WTC11 (cell line): ENCODE results near the gene ORM1. TPM values are rescaled to one million over a fixed set of nuclear protein-coding genes. Genes with fewer than 3 reads are reported as not detected.

ENCODE experiments used
- ATAC-seq: fragments of 200-7000 bp; cut with Tn5 transposase; 2 replicates; pipeline ENCODE4 v1.10.0; 2021; ENCODE audit warnings: mild to moderate bottlenecking, moderate library complexity
- CTCF ChIA-PET: fragments of 300-600 bp; sonication (Branson Sonifier 250); formaldehyde crosslinking; loops from one replicate; lab custom pipeline; 2021; ENCODE audit warnings: antibody characterized with exemption; lab: Charles Lee
- POLR2A ChIA-PET: fragments of 350-600 bp; sonication (Branson Sonifier 250); formaldehyde crosslinking; loops from one replicate; lab custom pipeline; 2021; ENCODE audit warnings: antibody characterized with exemption; lab: Charles Lee
- DNase-seq: peaks from one replicate; pipeline ENCODE4 v3.0.0; 2021; ENCODE audit warnings: low spot score
- H3K27ac Mint-ChIP-seq: 2 replicates; pipeline ENCODE4 v1.8.0; 2021; ENCODE audit warnings: mixed read lengths
- H3K27me3 Mint-ChIP-seq: 2 replicates; pipeline ENCODE4 v1.8.0; 2021; ENCODE audit warnings: low read depth, mild to moderate bottlenecking, moderate library complexity, mixed read lengths
- H3K36me3 Mint-ChIP-seq: 2 replicates; pipeline ENCODE4 v1.8.0; 2021; ENCODE audit warnings: mixed read lengths
- H3K4me1 Mint-ChIP-seq: 2 replicates; pipeline ENCODE4 v1.8.0; 2022; ENCODE audit warnings: mixed read lengths
- H3K4me3 Mint-ChIP-seq: 2 replicates; pipeline ENCODE4 v1.8.0; 2021; ENCODE audit warnings: mild to moderate bottlenecking, moderate library complexity, mixed read lengths
- H3K9me3 Mint-ChIP-seq: 2 replicates; pipeline ENCODE4 v1.8.0; 2021; ENCODE audit warnings: mixed read lengths
- CREM ChIP-seq: sonication (generic); formaldehyde crosslinking; IDR thresholded peaks from 2 replicates; pipeline ENCODE4 v1.8.1; 2022; ENCODE audit warnings: mild to moderate bottlenecking, missing genetic modification reagents, moderate library complexity
- GABPB1 ChIP-seq: sonication (generic); formaldehyde crosslinking; IDR thresholded peaks from 2 replicates; pipeline ENCODE4 v1.8.1; 2023; ENCODE audit warnings: mild to moderate bottlenecking, missing genetic modification reagents
- JUN ChIP-seq: sonication (generic); formaldehyde crosslinking; IDR thresholded peaks from 2 replicates; pipeline ENCODE4 v1.8.0; 2023; ENCODE audit warnings: mild to moderate bottlenecking, missing genetic modification reagents
- MXD4 ChIP-seq: fragments of 250-450 bp; sonication (Bioruptor Pico); IDR thresholded peaks from 2 replicates; pipeline ENCODE4 v1.8.0; 2021; ENCODE audit warnings: mild to moderate bottlenecking, moderate library complexity, borderline replicate concordance
- PRRX2 ChIP-seq: fragments of 250-450 bp; sonication (Bioruptor Pico); IDR thresholded peaks from 2 replicates; pipeline ENCODE4 v1.8.0; 2021; ENCODE audit warnings: mild to moderate bottlenecking
- RORB ChIP-seq: fragments of 250-450 bp; sonication (Bioruptor Pico); IDR thresholded peaks from 2 replicates; pipeline ENCODE4 v1.9.0; 2021; ENCODE audit warnings: mild to moderate bottlenecking
- TCF7 ChIP-seq: sonication (generic); formaldehyde crosslinking; IDR thresholded peaks from 2 replicates; pipeline ENCODE4 v1.8.0; 2022; ENCODE audit warnings: mild to moderate bottlenecking, low read depth, missing genetic modification reagents, moderate library complexity
- TP53 ChIP-seq: sonication (generic); formaldehyde crosslinking; IDR thresholded peaks from 2 replicates; pipeline ENCODE4 v1.8.1; 2023; ENCODE audit warnings: mild to moderate bottlenecking, missing genetic modification reagents
- ZBTB21 ChIP-seq: sonication (generic); formaldehyde crosslinking; IDR thresholded peaks from 2 replicates; pipeline ENCODE4 v1.8.1; 2023; ENCODE audit warnings: mild to moderate bottlenecking, missing genetic modification reagents, borderline replicate concordance
- ZNF219 ChIP-seq: sonication (generic); formaldehyde crosslinking; IDR thresholded peaks from 2 replicates; pipeline ENCODE4 v1.8.0; 2023; ENCODE audit warnings: missing genetic modification reagents, mild to moderate bottlenecking, borderline replicate concordance
- ZNF317 ChIP-seq: sonication (generic); formaldehyde crosslinking; IDR thresholded peaks from 2 replicates; pipeline ENCODE4 v1.8.1; 2023; ENCODE audit warnings: low read depth, mild to moderate bottlenecking, moderate library complexity, missing genetic modification reagents, borderline replicate concordance
- ZNF423 ChIP-seq: fragments of 250-450 bp; sonication (Bioruptor Pico); IDR thresholded peaks from 2 replicates; pipeline ENCODE4 v2.1.2; 2022; ENCODE audit warnings: mild to moderate bottlenecking, moderate library complexity
- total RNA-seq: library from RNA; stranded (reverse); gene quantifications from 3 replicates; pipeline ENCODE4 v1.2.3, GENCODE V29; 2021
- TF ChIP-seq, protein P1 (sequence below): sonication (generic); formaldehyde crosslinking; IDR thresholded peaks from 2 replicates; pipeline ENCODE4 v1.8.1; 2022; ENCODE audit warnings: mild to moderate bottlenecking, moderate library complexity, missing genetic modification reagents
- TF ChIP-seq, protein P2 (sequence below): sonication (generic); formaldehyde crosslinking; IDR thresholded peaks from 2 replicates; pipeline ENCODE4 v1.8.1; 2022; ENCODE audit warnings: mild to moderate bottlenecking, missing genetic modification reagents, moderate library complexity, borderline replicate concordance
- TF ChIP-seq, protein P3 (sequence below): sonication (generic); formaldehyde crosslinking; IDR thresholded peaks from 2 replicates; pipeline ENCODE4 v1.8.0; 2023; ENCODE audit warnings: missing genetic modification reagents
- TF ChIP-seq, protein P4 (sequence below): sonication (generic); formaldehyde crosslinking; IDR thresholded peaks from 2 replicates; pipeline ENCODE4 v1.8.0; 2023; ENCODE audit warnings: mild to moderate bottlenecking, missing genetic modification reagents
- TF ChIP-seq, protein P5 (sequence below): fragments of 250-450 bp; sonication (Bioruptor Pico); IDR thresholded peaks from 2 replicates; pipeline ENCODE4 v1.9.0; 2021; ENCODE audit warnings: mild to moderate bottlenecking
- TF ChIP-seq, protein P6 (sequence below): sonication (generic); formaldehyde crosslinking; IDR thresholded peaks from 2 replicates; pipeline ENCODE4 v1.8.1; 2022; ENCODE audit warnings: low read depth, missing genetic modification reagents, borderline replicate concordance
- TF ChIP-seq, protein P7 (sequence below): sonication (generic); formaldehyde crosslinking; IDR thresholded peaks from 2 replicates; pipeline ENCODE4 v1.8.0; 2022; ENCODE audit warnings: missing genetic modification reagents
- TF ChIP-seq, protein P8 (sequence below): sonication (generic); formaldehyde crosslinking; IDR thresholded peaks from 2 replicates; pipeline ENCODE4 v1.8.1; 2023; ENCODE audit warnings: mild to moderate bottlenecking, missing genetic modification reagents, moderate library complexity

The ORM1 gene
- total RNA-seq, 1 experiment from 2014 or later = 3.9 TPM

DNA sequence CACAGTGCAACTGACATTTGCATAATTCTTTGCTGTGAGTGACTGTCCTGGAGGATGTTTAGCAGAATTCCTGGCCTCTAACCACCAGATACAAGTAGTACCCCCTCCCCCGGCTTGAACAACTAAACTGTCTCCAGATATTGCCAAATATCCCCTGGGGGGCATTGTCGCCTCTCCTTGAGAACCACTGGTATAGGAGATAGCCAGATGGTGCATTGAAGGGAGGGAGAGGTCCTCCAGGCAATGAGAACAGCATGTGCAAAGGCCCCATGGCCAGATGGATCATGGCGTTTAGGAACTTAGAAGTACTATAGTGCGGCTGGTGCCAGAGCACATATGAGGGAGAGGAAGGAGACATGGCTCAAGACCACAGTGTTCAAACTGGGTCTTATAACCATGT, 18.9 kb upstream of the ORM1 start (continued):
- TF ChIP-seq JUN (CRISPR knock-in tag) = no peak
- no peak for TF ChIP-seq ZNF423 (CRISPR knock-in tag)

DNA sequence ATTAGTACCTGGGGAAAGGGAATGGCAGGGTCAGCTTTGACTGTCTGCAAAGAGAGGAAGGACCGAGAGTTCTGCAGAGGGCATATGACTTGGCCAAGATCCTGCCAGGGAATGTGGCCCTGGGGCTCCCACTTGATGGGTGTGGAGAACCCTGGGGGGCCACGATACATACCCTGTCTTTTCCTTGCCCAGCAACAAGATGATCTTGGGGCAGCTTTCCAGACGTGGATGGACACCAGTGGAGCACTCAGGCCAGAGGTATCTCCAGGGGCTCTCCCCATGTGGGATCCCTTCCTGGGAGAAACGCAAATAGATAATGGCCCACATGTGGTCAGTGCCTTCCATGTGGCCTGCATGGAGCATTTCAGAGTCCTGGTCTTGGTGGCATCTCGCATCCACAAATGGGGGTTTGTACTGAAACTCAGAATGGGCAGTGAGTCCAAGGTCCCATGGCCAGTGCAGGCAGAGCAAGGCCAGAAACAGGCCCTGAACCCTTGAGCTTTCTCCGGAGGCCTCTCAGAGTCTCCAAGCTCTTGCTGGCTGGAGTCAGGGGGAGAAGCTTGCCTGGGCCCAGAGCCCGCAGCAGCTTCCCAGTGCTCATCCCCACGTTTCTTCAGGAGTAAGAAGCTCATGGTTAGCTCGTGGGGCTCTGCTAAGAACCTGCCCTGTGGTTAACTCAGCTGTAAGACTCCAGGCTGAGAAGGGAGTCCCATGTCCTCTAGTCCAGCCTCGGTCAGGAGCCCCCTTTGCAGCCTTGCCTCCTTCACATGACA, 18.3 kb upstream of the ORM1 start:
- Mint-ChIP-seq H3K9me3 (no peaks in the 10 kb centered on the region), H3K27me3 (no peaks in the 10 kb centered on the region), H3K36me3 (peaks cover 12% of the 10 kb centered on the region), H3K4me1 (0 out of 2 replicates have a peak, but pooled peaks cover 3% of the 10 kb centered on the region), H3K27ac (0 out of 2 replicates have a peak overlapping the region, but pooled peaks have one; percentile 55), H3K4me3 (no peak overlapping the region)
- DNase-seq (peak; percentile 1), ATAC-seq (no peak)
- ChIA-PET CTCF (interaction anchor here (0.6 to 0.9 kb wide), 2 partner anchors 112 to 461 kb away, joined by 3 read pairs; no protein-coding TSS in a partner anchor), POLR2A (no interaction called here)
- TF ChIP-seq TCF7 (CRISPR knock-in tag) (no peak), ZNF423 (CRISPR knock-in tag) (no peak), ZNF317 (CRISPR knock-in tag) (no peak), CREM (CRISPR knock-in tag) (no peak), ZNF219 (CRISPR knock-in tag) (no peak), ZBTB21 (CRISPR knock-in tag) (no peak), GABPB1 (no peak), TP53 (CRISPR knock-in tag) (no peak), RORB (no peak), MXD4 (CRISPR knock-in tag) (no peak), PRRX2 (CRISPR knock-in tag) (no peak)
- TF ChIP-seq, protein P1, sequence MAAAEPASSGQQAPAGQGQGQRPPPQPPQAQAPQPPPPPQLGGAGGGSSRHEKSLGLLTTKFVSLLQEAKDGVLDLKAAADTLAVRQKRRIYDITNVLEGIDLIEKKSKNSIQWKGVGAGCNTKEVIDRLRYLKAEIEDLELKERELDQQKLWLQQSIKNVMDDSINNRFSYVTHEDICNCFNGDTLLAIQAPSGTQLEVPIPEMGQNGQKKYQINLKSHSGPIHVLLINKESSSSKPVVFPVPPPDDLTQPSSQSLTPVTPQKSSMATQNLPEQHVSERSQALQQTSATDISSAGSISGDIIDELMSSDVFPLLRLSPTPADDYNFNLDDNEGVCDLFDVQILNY (CRISPR knock-in tag) = no peak
- TF ChIP-seq, protein P2, sequence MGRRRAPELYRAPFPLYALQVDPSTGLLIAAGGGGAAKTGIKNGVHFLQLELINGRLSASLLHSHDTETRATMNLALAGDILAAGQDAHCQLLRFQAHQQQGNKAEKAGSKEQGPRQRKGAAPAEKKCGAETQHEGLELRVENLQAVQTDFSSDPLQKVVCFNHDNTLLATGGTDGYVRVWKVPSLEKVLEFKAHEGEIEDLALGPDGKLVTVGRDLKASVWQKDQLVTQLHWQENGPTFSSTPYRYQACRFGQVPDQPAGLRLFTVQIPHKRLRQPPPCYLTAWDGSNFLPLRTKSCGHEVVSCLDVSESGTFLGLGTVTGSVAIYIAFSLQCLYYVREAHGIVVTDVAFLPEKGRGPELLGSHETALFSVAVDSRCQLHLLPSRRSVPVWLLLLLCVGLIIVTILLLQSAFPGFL = no peak
- TF ChIP-seq, protein P3, sequence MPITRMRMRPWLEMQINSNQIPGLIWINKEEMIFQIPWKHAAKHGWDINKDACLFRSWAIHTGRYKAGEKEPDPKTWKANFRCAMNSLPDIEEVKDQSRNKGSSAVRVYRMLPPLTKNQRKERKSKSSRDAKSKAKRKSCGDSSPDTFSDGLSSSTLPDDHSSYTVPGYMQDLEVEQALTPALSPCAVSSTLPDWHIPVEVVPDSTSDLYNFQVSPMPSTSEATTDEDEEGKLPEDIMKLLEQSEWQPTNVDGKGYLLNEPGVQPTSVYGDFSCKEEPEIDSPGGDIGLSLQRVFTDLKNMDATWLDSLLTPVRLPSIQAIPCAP (CRISPR knock-in tag) = no peak
- TF ChIP-seq, protein P4, sequence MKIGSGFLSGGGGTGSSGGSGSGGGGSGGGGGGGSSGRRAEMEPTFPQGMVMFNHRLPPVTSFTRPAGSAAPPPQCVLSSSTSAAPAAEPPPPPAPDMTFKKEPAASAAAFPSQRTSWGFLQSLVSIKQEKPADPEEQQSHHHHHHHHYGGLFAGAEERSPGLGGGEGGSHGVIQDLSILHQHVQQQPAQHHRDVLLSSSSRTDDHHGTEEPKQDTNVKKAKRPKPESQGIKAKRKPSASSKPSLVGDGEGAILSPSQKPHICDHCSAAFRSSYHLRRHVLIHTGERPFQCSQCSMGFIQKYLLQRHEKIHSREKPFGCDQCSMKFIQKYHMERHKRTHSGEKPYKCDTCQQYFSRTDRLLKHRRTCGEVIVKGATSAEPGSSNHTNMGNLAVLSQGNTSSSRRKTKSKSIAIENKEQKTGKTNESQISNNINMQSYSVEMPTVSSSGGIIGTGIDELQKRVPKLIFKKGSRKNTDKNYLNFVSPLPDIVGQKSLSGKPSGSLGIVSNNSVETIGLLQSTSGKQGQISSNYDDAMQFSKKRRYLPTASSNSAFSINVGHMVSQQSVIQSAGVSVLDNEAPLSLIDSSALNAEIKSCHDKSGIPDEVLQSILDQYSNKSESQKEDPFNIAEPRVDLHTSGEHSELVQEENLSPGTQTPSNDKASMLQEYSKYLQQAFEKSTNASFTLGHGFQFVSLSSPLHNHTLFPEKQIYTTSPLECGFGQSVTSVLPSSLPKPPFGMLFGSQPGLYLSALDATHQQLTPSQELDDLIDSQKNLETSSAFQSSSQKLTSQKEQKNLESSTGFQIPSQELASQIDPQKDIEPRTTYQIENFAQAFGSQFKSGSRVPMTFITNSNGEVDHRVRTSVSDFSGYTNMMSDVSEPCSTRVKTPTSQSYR (CRISPR knock-in tag) = no peak
- TF ChIP-seq, protein P5, sequence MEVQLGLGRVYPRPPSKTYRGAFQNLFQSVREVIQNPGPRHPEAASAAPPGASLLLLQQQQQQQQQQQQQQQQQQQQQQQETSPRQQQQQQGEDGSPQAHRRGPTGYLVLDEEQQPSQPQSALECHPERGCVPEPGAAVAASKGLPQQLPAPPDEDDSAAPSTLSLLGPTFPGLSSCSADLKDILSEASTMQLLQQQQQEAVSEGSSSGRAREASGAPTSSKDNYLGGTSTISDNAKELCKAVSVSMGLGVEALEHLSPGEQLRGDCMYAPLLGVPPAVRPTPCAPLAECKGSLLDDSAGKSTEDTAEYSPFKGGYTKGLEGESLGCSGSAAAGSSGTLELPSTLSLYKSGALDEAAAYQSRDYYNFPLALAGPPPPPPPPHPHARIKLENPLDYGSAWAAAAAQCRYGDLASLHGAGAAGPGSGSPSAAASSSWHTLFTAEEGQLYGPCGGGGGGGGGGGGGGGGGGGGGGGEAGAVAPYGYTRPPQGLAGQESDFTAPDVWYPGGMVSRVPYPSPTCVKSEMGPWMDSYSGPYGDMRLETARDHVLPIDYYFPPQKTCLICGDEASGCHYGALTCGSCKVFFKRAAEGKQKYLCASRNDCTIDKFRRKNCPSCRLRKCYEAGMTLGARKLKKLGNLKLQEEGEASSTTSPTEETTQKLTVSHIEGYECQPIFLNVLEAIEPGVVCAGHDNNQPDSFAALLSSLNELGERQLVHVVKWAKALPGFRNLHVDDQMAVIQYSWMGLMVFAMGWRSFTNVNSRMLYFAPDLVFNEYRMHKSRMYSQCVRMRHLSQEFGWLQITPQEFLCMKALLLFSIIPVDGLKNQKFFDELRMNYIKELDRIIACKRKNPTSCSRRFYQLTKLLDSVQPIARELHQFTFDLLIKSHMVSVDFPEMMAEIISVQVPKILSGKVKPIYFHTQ (CRISPR knock-in tag) = no peak
- TF ChIP-seq, protein P6, sequence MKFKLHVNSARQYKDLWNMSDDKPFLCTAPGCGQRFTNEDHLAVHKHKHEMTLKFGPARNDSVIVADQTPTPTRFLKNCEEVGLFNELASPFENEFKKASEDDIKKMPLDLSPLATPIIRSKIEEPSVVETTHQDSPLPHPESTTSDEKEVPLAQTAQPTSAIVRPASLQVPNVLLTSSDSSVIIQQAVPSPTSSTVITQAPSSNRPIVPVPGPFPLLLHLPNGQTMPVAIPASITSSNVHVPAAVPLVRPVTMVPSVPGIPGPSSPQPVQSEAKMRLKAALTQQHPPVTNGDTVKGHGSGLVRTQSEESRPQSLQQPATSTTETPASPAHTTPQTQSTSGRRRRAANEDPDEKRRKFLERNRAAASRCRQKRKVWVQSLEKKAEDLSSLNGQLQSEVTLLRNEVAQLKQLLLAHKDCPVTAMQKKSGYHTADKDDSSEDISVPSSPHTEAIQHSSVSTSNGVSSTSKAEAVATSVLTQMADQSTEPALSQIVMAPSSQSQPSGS (CRISPR knock-in tag) = no peak
- TF ChIP-seq, protein P7, sequence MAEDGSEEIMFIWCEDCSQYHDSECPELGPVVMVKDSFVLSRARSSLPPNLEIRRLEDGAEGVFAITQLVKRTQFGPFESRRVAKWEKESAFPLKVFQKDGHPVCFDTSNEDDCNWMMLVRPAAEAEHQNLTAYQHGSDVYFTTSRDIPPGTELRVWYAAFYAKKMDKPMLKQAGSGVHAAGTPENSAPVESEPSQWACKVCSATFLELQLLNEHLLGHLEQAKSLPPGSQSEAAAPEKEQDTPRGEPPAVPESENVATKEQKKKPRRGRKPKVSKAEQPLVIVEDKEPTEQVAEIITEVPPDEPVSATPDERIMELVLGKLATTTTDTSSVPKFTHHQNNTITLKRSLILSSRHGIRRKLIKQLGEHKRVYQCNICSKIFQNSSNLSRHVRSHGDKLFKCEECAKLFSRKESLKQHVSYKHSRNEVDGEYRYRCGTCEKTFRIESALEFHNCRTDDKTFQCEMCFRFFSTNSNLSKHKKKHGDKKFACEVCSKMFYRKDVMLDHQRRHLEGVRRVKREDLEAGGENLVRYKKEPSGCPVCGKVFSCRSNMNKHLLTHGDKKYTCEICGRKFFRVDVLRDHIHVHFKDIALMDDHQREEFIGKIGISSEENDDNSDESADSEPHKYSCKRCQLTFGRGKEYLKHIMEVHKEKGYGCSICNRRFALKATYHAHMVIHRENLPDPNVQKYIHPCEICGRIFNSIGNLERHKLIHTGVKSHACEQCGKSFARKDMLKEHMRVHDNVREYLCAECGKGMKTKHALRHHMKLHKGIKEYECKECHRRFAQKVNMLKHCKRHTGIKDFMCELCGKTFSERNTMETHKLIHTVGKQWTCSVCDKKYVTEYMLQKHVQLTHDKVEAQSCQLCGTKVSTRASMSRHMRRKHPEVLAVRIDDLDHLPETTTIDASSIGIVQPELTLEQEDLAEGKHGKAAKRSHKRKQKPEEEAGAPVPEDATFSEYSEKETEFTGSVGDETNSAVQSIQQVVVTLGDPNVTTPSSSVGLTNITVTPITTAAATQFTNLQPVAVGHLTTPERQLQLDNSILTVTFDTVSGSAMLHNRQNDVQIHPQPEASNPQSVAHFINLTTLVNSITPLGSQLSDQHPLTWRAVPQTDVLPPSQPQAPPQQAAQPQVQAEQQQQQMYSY = no peak
- TF ChIP-seq, protein P8, sequence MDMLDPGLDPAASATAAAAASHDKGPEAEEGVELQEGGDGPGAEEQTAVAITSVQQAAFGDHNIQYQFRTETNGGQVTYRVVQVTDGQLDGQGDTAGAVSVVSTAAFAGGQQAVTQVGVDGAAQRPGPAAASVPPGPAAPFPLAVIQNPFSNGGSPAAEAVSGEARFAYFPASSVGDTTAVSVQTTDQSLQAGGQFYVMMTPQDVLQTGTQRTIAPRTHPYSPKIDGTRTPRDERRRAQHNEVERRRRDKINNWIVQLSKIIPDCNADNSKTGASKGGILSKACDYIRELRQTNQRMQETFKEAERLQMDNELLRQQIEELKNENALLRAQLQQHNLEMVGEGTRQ (CRISPR knock-in tag) = no peak
